Natural killer cell (primary cell): ENCODE data around the gene DENND5A. TPM values are rescaled to one million over a fixed set of nuclear protein-coding genes. Genes with fewer than 3 reads are reported as not detected.
"Not testable (repeated sequence)": the region's sequence is repeated elsewhere in the genome, so short reads cannot be mapped to it uniquely, and the experiment has no call there.

Experiments
- ATAC-seq, 3 donors: fragments of 150-1000 bp in 2 of 3; fragments of 200-7000 bp in 1 of 3; cut with Tn5 transposase; 1 replicate in 1 of 3; 2 replicates in 2 of 3; pipeline ENCODE4 v1.10.0; 2021; ENCODE audit warnings: mild to moderate bottlenecking in 2 of 3, moderate library complexity in 2 of 3
- DNase-seq, 2 donors: peaks; one replicate each; pipeline versions ENCODE4 v3.0.0 to v3.0.0-alpha.2; 2013 to 2021; ENCODE audit warnings: mixed read lengths in 1 of 2
- H3K27ac ChIP-seq: one replicate; pipeline ENCODE4 v1.5.1; 2013; ENCODE audit warnings: mild to moderate bottlenecking, low read length
- H3K27me3 ChIP-seq: one replicate; pipeline ENCODE4 v1.6.1; 2013; ENCODE audit warnings: low read length; ENCODE audit not compliant: control insufficient read depth, insufficient read depth
- H3K36me3 ChIP-seq: one replicate; pipeline ENCODE4 v1.6.1; 2013; ENCODE audit warnings: low read length; ENCODE audit not compliant: control insufficient read depth, insufficient read depth
- H3K4me1 ChIP-seq: one replicate; pipeline ENCODE4 v1.6.1; 2013; ENCODE audit warnings: low read length; ENCODE audit not compliant: control insufficient read depth, insufficient read depth
- H3K4me3 ChIP-seq: one replicate; pipeline ENCODE4 v1.5.1; 2013; ENCODE audit warnings: low read length
- H3K9me3 ChIP-seq: one replicate; pipeline ENCODE4 v1.6.1; 2013; ENCODE audit warnings: low read length; ENCODE audit not compliant: control insufficient read depth, insufficient read depth
- H3K27ac Mint-ChIP-seq, 2 donors: one replicate each; pipeline ENCODE4 v1.8.0; 2022; ENCODE audit warnings: mild to moderate bottlenecking in 2 of 2, mixed read lengths in 2 of 2, moderate library complexity in 1 of 2
- H3K27me3 Mint-ChIP-seq, 2 donors: one replicate each; pipeline ENCODE4 v1.8.0; 2022; ENCODE audit warnings: low read depth in 2 of 2, mixed read lengths in 2 of 2
- H3K36me3 Mint-ChIP-seq: one replicate; pipeline ENCODE4 v1.8.0; 2022; ENCODE audit warnings: mixed read lengths
- H3K4me1 Mint-ChIP-seq, 2 donors: one replicate each; pipeline ENCODE4 v1.8.0; 2022; ENCODE audit warnings: mixed read lengths in 2 of 2
- H3K4me3 Mint-ChIP-seq: one replicate; pipeline ENCODE4 v1.8.0; 2022; ENCODE audit warnings: mild to moderate bottlenecking, moderate library complexity, mixed read lengths
- H3K9me3 Mint-ChIP-seq, 2 donors: one replicate each; pipeline ENCODE4 v1.8.0; 2022; ENCODE audit warnings: mixed read lengths in 2 of 2
- WGBS: methylation state at CpG from one replicate; pipeline ENCODE4 v1.1.7; 2013; ENCODE audit warnings: missing lambda C conversion rate; ENCODE audit not compliant: insufficient coverage; 5-methylcytosine and 5-hydroxymethylcytosine counted together
- intact Hi-C: fragments of 100-400 bp; cut with micrococcal nuclease; formaldehyde crosslinking; loops from one replicate; pipeline ENCODE4 v1.14.2; 2022
- total RNA-seq, 4 donors: library from RNA; stranded (reverse); fragments of 120-200 nt in 1 of 4; gene quantifications; one replicate each; pipeline versions ENCODE4 v1.2.3 to v1.2.4, GENCODE V29; 2013 to 2022
- TF ChIP-seq, protein P1 (sequence below): fragments of 200-600 bp; IDR thresholded peaks from one replicate; pipeline ENCODE4 v1.8.0; 2022; ENCODE audit warnings: antibody characterized with exemption

The DENND5A gene
- total RNA-seq, 3 donors from 2014 or later (not counting 1 experiment from before 2014, with no cell fraction given), result 23.8 to 42.5 (median 38.7) TPM

DNA sequence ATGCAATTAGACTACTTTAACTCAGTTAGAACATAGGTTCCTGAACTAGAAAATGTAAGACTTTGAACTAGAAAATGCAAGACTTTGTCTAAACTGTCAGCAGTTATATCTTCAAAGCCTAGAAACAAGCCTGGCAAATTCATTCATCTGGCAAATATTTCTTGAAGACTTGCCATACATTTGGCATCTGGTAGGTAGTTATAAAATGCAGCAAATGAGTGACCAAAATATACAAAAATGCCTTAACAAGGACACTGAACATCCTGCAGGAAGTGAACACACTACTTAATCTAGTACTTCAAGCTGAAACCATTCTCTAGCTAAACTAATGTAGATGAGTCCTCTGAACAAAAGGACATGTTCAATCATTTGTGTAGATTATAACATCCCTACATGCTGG, 89.0 kb downstream of the DENND5A start:
- no peaks in the 10 kb centered on the region for H3K4me1 ChIP-seq
- no peak overlapping the region for H3K4me3 ChIP-seq
- Mint-ChIP-seq H3K36me3 (no peaks in the 10 kb centered on the region), H3K9me3 (no peaks in the 10 kb centered on the region), H3K27ac (no peak overlapping the region), H3K27me3 (no peaks in the 10 kb centered on the region), H3K4me3 (no peak overlapping the region), H3K4me1 (no peaks in the 10 kb centered on the region)
- DNase-seq (no peak), ATAC-seq (no peak)
- intact Hi-C loops, result no loop called here
- TF ChIP-seq, protein P1, sequence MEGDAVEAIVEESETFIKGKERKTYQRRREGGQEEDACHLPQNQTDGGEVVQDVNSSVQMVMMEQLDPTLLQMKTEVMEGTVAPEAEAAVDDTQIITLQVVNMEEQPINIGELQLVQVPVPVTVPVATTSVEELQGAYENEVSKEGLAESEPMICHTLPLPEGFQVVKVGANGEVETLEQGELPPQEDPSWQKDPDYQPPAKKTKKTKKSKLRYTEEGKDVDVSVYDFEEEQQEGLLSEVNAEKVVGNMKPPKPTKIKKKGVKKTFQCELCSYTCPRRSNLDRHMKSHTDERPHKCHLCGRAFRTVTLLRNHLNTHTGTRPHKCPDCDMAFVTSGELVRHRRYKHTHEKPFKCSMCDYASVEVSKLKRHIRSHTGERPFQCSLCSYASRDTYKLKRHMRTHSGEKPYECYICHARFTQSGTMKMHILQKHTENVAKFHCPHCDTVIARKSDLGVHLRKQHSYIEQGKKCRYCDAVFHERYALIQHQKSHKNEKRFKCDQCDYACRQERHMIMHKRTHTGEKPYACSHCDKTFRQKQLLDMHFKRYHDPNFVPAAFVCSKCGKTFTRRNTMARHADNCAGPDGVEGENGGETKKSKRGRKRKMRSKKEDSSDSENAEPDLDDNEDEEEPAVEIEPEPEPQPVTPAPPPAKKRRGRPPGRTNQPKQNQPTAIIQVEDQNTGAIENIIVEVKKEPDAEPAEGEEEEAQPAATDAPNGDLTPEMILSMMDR, result no peak
- H3K27ac ChIP-seq, result no peak overlapping the region
- H3K9me3 ChIP-seq, result no peaks in the 10 kb centered on the region
- H3K27me3 ChIP-seq, result no peaks in the 10 kb centered on the region
- peaks cover 9% of the 10 kb centered on the region for H3K36me3 ChIP-seq

DNA sequence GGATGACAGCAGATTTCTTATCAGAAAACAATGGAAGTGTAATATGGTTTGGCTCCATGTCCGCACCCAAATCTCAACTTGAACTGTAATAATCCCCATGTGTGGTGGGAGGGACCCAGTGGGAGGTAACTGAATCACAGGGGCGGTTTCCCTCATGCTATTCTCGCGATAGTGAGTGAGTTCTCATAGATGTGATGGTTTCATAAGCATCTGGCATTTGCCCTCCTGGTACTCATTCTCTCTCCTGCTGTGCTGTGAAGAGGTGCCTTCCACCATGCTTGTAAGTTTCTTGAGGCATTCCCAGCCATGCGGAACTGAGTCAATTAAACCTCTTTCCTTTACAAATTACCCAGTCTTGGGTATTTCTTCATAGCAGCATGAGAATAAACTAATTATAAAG, 92.8 kb downstream of the DENND5A start:
- no peaks in the 10 kb centered on the region for H3K27me3 ChIP-seq
- intact Hi-C loops, result no loop called here
- H3K4me1 ChIP-seq, result no peaks in the 10 kb centered on the region
- no peak overlapping the region for H3K27ac ChIP-seq
- Mint-ChIP-seq H3K4me3 (no peak overlapping the region), H3K36me3 (no peaks in the 10 kb centered on the region), H3K27ac (no peak overlapping the region), H3K27me3 (no peaks in the 10 kb centered on the region), H3K4me1 (peaks cover 0 to 6% of the 10 kb centered on the region in 2 donors), H3K9me3 (no peaks in the 10 kb centered on the region)
- no peak for DNase-seq
- TF ChIP-seq, protein P1, result no peak
- no peak for ATAC-seq
- no peak overlapping the region for H3K4me3 ChIP-seq
- 91% methylated on average over 3 of the region's 5 CpGs for WGBS
- H3K9me3 ChIP-seq, result no peaks in the 10 kb centered on the region
- peaks cover 12% of the 10 kb centered on the region for H3K36me3 ChIP-seq

DNA sequence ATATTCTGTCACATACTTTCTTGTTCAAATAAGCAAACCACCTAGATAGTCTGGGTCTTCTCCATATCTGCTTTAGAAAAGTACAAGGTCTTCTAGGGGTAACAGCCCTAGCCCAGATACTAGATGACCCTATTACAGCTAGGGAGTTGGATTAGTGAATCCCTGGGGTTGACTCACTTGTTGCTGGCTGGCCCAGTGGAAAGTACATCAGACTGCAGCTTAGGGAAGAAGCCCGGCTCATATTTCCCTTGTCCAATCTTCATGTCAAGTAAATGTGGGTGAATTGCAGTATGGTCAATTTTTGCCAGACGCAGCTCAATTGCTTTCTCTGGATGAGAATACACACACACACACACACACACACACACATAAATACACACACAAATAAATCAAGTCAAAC, 94.7 kb downstream of the DENND5A start:
- 100% methylated on average over 2 of the region's 2 CpGs for WGBS
- no peaks in the 10 kb centered on the region for H3K27me3 ChIP-seq
- Mint-ChIP-seq H3K4me3 (no peak overlapping the region), H3K4me1 (peaks cover 0 to 6% of the 10 kb centered on the region in 2 donors), H3K27me3 (no peaks in the 10 kb centered on the region), H3K9me3 (no peaks in the 10 kb centered on the region), H3K36me3 (no peaks in the 10 kb centered on the region), H3K27ac (no peak overlapping the region)
- H3K4me1 ChIP-seq, result no peaks in the 10 kb centered on the region
- TF ChIP-seq, protein P1, result no peak
- H3K9me3 ChIP-seq, result no peaks in the 10 kb centered on the region
- peaks cover 9% of the 10 kb centered on the region for H3K36me3 ChIP-seq
- intact Hi-C loops, result no loop called here
- no peak overlapping the region for H3K4me3 ChIP-seq
- no peak overlapping the region for H3K27ac ChIP-seq
- no peak for ATAC-seq
- DNase-seq, result no peak

DNA sequence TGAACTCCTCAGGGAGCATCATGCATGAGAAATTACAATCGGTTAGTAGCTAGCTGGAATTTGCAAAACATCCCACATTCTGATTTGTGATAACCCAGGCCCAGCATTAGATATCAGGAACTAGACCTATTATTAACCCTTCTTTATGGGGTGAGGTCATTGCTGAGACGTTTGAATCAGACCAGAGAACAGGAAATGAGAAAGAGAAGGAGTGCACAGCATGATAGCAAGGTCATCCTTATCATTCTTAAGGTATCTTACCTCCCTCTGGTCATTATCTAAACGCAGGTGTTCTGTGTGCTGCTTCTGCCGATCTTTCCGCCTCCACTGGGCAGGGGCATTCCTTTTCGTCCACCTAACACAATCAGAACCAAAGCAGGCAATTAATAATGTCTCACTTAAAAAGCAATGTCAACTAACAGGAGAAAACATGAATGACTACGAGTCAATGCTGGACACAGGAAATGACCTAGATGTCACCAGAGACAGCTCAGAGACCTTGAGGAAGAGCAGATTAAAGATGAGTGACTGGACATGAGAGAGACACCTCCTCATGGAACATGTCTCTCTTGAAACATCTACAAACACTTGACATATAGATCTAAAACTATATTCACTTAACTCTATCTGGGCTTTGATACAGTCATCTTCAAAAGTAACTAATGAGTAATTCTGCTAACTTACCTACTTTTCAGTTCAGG, 95.4 kb downstream of the DENND5A start:
- Mint-ChIP-seq H3K27ac (no peak overlapping the region), H3K36me3 (no peaks in the 10 kb centered on the region), H3K4me3 (no peak overlapping the region), H3K27me3 (no peaks in the 10 kb centered on the region), H3K4me1 (peaks cover 0 to 6% of the 10 kb centered on the region in 2 donors), H3K9me3 (no peaks in the 10 kb centered on the region)
- no peaks in the 10 kb centered on the region for H3K9me3 ChIP-seq
- no peak overlapping the region for H3K4me3 ChIP-seq
- no peaks in the 10 kb centered on the region for H3K4me1 ChIP-seq
- TF ChIP-seq, protein P1, result no peak
- ATAC-seq (no peak), DNase-seq (no peak)
- intact Hi-C loops, result no loop called here
- H3K27ac ChIP-seq, result no peak overlapping the region
- peaks cover 9% of the 10 kb centered on the region for H3K36me3 ChIP-seq
- no peaks in the 10 kb centered on the region for H3K27me3 ChIP-seq
- 68% methylated on average over 7 of the region's 7 CpGs for WGBS

DNA sequence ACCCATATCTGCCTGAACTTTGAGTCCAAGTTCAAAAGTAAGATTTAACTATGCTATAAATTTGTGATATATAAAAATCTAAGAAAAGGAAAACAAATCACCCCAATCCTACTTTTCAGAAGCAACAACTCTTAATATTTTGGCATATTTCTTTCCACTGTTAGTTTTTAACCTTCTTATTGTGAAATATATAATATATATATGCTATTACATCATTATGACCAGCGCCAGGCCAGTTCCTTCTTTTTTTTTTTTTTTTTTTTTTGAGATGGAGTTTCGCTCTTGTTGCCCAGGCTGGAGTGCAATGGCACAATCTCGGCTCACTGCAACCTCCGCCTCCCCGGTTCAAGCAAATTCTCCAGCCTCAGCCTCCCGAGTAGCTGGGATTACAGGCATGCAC, 103.2 kb downstream of the DENND5A start:
- H3K36me3 ChIP-seq, H3K9me3 Mint-ChIP-seq, H3K27ac ChIP-seq, H3K27me3 ChIP-seq, H3K27ac Mint-ChIP-seq, intact Hi-C loops, H3K4me3 ChIP-seq, H3K27me3 Mint-ChIP-seq, H3K36me3 Mint-ChIP-seq, H3K9me3 ChIP-seq, H3K4me3 Mint-ChIP-seq, DNase-seq, ATAC-seq, H3K4me1 ChIP-seq: not testable (repeated sequence)
- 85% methylated on average over 6 of the region's 6 CpGs for WGBS
- peaks cover 0 to 19% of the 10 kb centered on the region in 2 donors for H3K4me1 Mint-ChIP-seq
